ENCODE measurements around the gene MAPKAPK3.
A peak's percentile ranks its signal among the peaks of the same experiment; 100 is the strongest.

DNA sequence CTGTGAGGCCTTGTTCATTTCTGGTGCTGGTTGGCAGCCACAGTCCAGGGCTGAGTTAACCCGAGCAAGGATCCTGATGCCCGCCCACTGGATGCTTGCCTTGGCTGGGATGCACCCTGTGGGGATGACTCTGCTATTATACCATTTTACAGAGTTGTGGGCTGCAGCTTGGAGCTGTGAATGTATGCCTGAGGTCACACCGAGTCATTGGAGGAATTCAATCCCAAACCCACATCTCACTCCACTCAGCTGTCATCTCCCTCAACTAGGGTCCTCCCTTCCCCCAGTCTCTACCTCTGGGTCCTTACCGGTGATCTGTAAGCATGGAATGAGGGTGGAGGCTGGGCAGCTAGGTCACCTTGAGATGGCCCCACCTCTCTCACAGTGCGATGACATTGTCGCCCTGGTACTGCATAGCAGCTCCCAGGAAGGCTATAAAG, 22.1 kb downstream of the MAPKAPK3 start:
- TF ChIP-seq, protein P1, sequence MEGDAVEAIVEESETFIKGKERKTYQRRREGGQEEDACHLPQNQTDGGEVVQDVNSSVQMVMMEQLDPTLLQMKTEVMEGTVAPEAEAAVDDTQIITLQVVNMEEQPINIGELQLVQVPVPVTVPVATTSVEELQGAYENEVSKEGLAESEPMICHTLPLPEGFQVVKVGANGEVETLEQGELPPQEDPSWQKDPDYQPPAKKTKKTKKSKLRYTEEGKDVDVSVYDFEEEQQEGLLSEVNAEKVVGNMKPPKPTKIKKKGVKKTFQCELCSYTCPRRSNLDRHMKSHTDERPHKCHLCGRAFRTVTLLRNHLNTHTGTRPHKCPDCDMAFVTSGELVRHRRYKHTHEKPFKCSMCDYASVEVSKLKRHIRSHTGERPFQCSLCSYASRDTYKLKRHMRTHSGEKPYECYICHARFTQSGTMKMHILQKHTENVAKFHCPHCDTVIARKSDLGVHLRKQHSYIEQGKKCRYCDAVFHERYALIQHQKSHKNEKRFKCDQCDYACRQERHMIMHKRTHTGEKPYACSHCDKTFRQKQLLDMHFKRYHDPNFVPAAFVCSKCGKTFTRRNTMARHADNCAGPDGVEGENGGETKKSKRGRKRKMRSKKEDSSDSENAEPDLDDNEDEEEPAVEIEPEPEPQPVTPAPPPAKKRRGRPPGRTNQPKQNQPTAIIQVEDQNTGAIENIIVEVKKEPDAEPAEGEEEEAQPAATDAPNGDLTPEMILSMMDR (conservative IDR thresholded peaks at IDR 0.05; ENCODE audit: low read depth, low read length), result no peak
- TF ChIP-seq POLR2A (IDR thresholded peaks at IDR 0.05; ENCODE audit: low read depth, low read length) (no peak), RAD21 (IDR thresholded peaks at IDR 0.05; ENCODE audit: low read length) (no peak), MAFK (IDR thresholded peaks at IDR 0.05; ENCODE audit: low read depth, low read length) (no peak), CHD1 (IDR thresholded peaks at IDR 0.05; ENCODE audit: low read depth, low read length) (no peak), SMC3 (IDR thresholded peaks at IDR 0.05; ENCODE audit: low read depth, low read length) (no peak), CEBPB (IDR thresholded peaks at IDR 0.05; ENCODE audit: low read depth, low read length) (no peak), MXI1 (IDR thresholded peaks at IDR 0.05; ENCODE audit: borderline replicate concordance, low read depth, low read length) (no peak), NFE2L2 (IDR thresholded peaks at IDR 0.05; ENCODE audit: low read depth, low read length) (peak; percentile 70)
- TF ChIP-seq, protein P2, sequence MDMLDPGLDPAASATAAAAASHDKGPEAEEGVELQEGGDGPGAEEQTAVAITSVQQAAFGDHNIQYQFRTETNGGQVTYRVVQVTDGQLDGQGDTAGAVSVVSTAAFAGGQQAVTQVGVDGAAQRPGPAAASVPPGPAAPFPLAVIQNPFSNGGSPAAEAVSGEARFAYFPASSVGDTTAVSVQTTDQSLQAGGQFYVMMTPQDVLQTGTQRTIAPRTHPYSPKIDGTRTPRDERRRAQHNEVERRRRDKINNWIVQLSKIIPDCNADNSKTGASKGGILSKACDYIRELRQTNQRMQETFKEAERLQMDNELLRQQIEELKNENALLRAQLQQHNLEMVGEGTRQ (IDR thresholded peaks at IDR 0.05; ENCODE audit: low read depth, low read length), result no peak
- TF ChIP-seq, protein P3, sequence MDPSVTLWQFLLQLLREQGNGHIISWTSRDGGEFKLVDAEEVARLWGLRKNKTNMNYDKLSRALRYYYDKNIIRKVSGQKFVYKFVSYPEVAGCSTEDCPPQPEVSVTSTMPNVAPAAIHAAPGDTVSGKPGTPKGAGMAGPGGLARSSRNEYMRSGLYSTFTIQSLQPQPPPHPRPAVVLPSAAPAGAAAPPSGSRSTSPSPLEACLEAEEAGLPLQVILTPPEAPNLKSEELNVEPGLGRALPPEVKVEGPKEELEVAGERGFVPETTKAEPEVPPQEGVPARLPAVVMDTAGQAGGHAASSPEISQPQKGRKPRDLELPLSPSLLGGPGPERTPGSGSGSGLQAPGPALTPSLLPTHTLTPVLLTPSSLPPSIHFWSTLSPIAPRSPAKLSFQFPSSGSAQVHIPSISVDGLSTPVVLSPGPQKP (IDR thresholded peaks at IDR 0.05; ENCODE audit: borderline replicate concordance, low read depth, low read length), result no peak

All from IMR-90 (cell line).